LoVo (cell line): ENCODE results near the gene SSX2IP.

Experiments used
- DNase-seq: peaks from one replicate; pipeline ENCODE4 v3.0.0-alpha.2; 2016; ENCODE audit warnings: low spot score

The SSX2IP gene

GRCh38 chr1:84708031-84708430 lies 17.8 kb upstream of the SSX2IP start:
- DNase-seq: no peak

- no peak for DNase-seq
These were observed 15.3 kb upstream of the SSX2IP start for GRCh38 chr1:84705513-84705912.

GRCh38 chr1:84704872-84705417 lies 14.7 kb upstream of the SSX2IP start:
- no peak for DNase-seq

- DNase-seq: no peak
These were observed 13.2 kb upstream of the SSX2IP start for GRCh38 chr1:84703431-84703830.

- no peak for DNase-seq
These were observed 11.9 kb upstream of the SSX2IP start for GRCh38 chr1:84702143-84702542.

GRCh38 chr1:84701376-84701775 lies 11.1 kb upstream of the SSX2IP start:
- no peak for DNase-seq

GRCh38 chr1:84700070-84700469 lies 9.8 kb upstream of the SSX2IP start:
- no peak for DNase-seq

- peak; percentile 83 for DNase-seq
These were observed 8.2 kb upstream of the SSX2IP start for GRCh38 chr1:84698151-84699110.

- no peak for DNase-seq
These were observed 3.5 kb upstream of the SSX2IP start for GRCh38 chr1:84693785-84694184.

- no peak for DNase-seq
These were observed 2.7 kb upstream of the SSX2IP start for GRCh38 chr1:84693005-84693404.

- no peak for DNase-seq
These were observed 2.1 kb upstream of the SSX2IP start for GRCh38 chr1:84692391-84692790.

- DNase-seq: no peak
These were observed 992 bp upstream of the SSX2IP start for GRCh38 chr1:84691122-84691783.

- peak; percentile 51 for DNase-seq
These were observed 506 bp downstream of the SSX2IP start for GRCh38 chr1:84689514-84690396.

- no peak for DNase-seq
These were observed 1.7 kb downstream of the SSX2IP start for GRCh38 chr1:84688463-84689061.

GRCh38 chr1:84687714-84688462 lies 2.4 kb downstream of the SSX2IP start:
- no peak for DNase-seq

GRCh38 chr1:84686223-84686622 lies 4.0 kb downstream of the SSX2IP start:
- no peak for DNase-seq

GRCh38 chr1:84683508-84683907 lies 6.8 kb downstream of the SSX2IP start:
- no peak for DNase-seq

- DNase-seq: no peak
These were observed 8.2 kb downstream of the SSX2IP start for GRCh38 chr1:84682047-84682446.

- no peak for DNase-seq
These were observed 12.7 kb downstream of the SSX2IP start for GRCh38 chr1:84677415-84678099.

- DNase-seq: no peak
These were observed 14.6 kb downstream of the SSX2IP start for GRCh38 chr1:84675631-84676030.
